B cell (primary cell): Measurements from ENCODE around the gene SLC4A5. TPM values are rescaled to one million over a fixed set of nuclear protein-coding genes. Genes with fewer than 3 reads are reported as not detected.

ENCODE experiments used
- ATAC-seq: fragments of 200-7000 bp; cut with Tn5 transposase; one replicate; pipeline ENCODE4 v1.10.0; 2021; ENCODE audit warnings: low read depth, mild to moderate bottlenecking, moderate number of reproducible peaks, moderate library complexity
- CTCF ChIA-PET: fragments of 350-600 bp; sonication (Branson Sonifier 250); formaldehyde crosslinking; loops from one replicate; lab custom pipeline; 2021; ENCODE audit warnings: antibody characterized with exemption, inconsistent platforms; lab: Charles Lee
- POLR2A ChIA-PET: fragments of 350-600 bp; sonication (Branson Sonifier 250); formaldehyde crosslinking; loops from one replicate; lab custom pipeline; 2021; ENCODE audit warnings: antibody characterized with exemption; lab: Charles Lee
- DNase-seq: peaks from one replicate; pipeline ENCODE4 v3.0.0; 2013
- H2AFZ ChIP-seq: 2 replicates; pipeline ENCODE4 v1.6.1; 2012; ENCODE audit warnings: mild to moderate bottlenecking, low read depth, low read length; ENCODE audit not compliant: insufficient read depth, poor library complexity, severe bottlenecking
- H3K27ac ChIP-seq, 2 donors: 1 replicate in 1 of 2; 2 replicates in 1 of 2; pipeline ENCODE4 v1.5.1; 2012 to 2013; ENCODE audit warnings: low read length in 2 of 2, mild to moderate bottlenecking in 2 of 2, moderate library complexity in 1 of 2
- H3K27me3 ChIP-seq, 4 experiments: fragments of 200-600 bp in 1 of 4; sonication (generic) in 1 of 4; replicated peaks in 1 of 4; 1 replicate in 2 of 4; 2 replicates in 2 of 4; pipeline versions ENCODE4 v1.6.1 to v1.7.0; 2013 to 2016; ENCODE audit warnings: low read length in 3 of 4, mild to moderate bottlenecking in 2 of 4, mixed read lengths in 1 of 4, moderate library complexity in 1 of 4; ENCODE audit not compliant: insufficient read depth in 4 of 4, control insufficient read depth in 3 of 4; ENCODE audit errors: control extremely low read depth in 1 of 4
- H3K36me3 ChIP-seq, 2 experiments: replicated peaks in 1 of 2; 1 replicate in 1 of 2; 2 replicates in 1 of 2; pipeline versions ENCODE4 v1.6.1 to v1.7.1; 2013; ENCODE audit warnings: low read length in 1 of 2; ENCODE audit not compliant: insufficient read depth in 2 of 2, control insufficient read depth in 1 of 2; ENCODE audit errors: control extremely low read depth in 1 of 2, extremely low read depth in 1 of 2
- H3K4me1 ChIP-seq, 2 donors: fragments of 200-600 bp in 1 of 2; sonication (generic) in 1 of 2; 1 replicate in 1 of 2; 2 replicates in 1 of 2; pipeline versions ENCODE4 v1.5.1 to v1.6.1; 2013 to 2017; ENCODE audit warnings: low read length in 2 of 2; ENCODE audit not compliant: control insufficient read depth in 2 of 2, insufficient read depth in 2 of 2
- H3K4me2 ChIP-seq: replicated peaks from 2 replicates; pipeline ENCODE3; 2012; ENCODE audit warnings: mild to moderate bottlenecking, low read depth, low read length; ENCODE audit not compliant: poor library complexity, severe bottlenecking
- H3K4me3 ChIP-seq, 5 experiments: fragments of 200-600 bp in 1 of 5; sonication (generic) in 1 of 5; 1 replicate in 3 of 5; 2 replicates in 2 of 5; pipeline versions ENCODE4 v1.5.1 to v1.7.0; 2011 to 2016; ENCODE audit warnings: low read length in 4 of 5, mild to moderate bottlenecking in 4 of 5, low read depth in 2 of 5, control low read depth in 1 of 5, moderate library complexity in 1 of 5; ENCODE audit not compliant: insufficient read depth in 1 of 5; ENCODE audit errors: control extremely low read depth in 1 of 5, extremely low read depth in 1 of 5
- H3K79me2 ChIP-seq: fragments of 200-600 bp; sonication (generic); one replicate; pipeline ENCODE4 v1.6.0; 2016; ENCODE audit warnings: low read length; ENCODE audit not compliant: control insufficient read depth, insufficient read depth
- H3K9ac ChIP-seq: fragments of 200-600 bp; sonication (generic); 2 replicates; pipeline ENCODE4 v1.6.1; 2017; ENCODE audit warnings: mild to moderate bottlenecking, low read length, moderate library complexity
- H3K9me3 ChIP-seq, 3 donors: one replicate each; pipeline versions ENCODE4 v1.6.1 to v1.7.1; 2013; ENCODE audit warnings: low read length in 2 of 3; ENCODE audit not compliant: control insufficient read depth in 2 of 3, insufficient read depth in 1 of 3; ENCODE audit errors: control extremely low read depth in 1 of 3
- H4K20me1 ChIP-seq: 2 replicates; pipeline ENCODE4 v1.6.0; 2012; ENCODE audit warnings: mild to moderate bottlenecking, low read length; ENCODE audit not compliant: insufficient read depth, control insufficient read depth, poor library complexity, severe bottlenecking
- H3K27ac Mint-ChIP-seq: one replicate; pipeline ENCODE4 v1.8.0; 2021; ENCODE audit warnings: mixed read lengths
- H3K27me3 Mint-ChIP-seq: one replicate; pipeline ENCODE4 v1.8.0; 2021; ENCODE audit warnings: mixed read lengths
- H3K4me1 Mint-ChIP-seq: one replicate; pipeline ENCODE4 v1.8.0; 2021; ENCODE audit warnings: mixed read lengths
- H3K4me3 Mint-ChIP-seq: one replicate; pipeline ENCODE4 v1.8.0; 2021; ENCODE audit warnings: mixed read lengths
- H3K9me3 Mint-ChIP-seq: one replicate; pipeline ENCODE4 v1.8.0; 2022; ENCODE audit warnings: mixed read lengths; ENCODE audit not compliant: insufficient read depth
- CTCF ChIP-seq: fragments of 200-600 bp; IDR thresholded peaks from one replicate; pipeline ENCODE4 v1.8.0; 2022; ENCODE audit warnings: antibody characterized with exemption, mild to moderate bottlenecking
- EZH2 ChIP-seq: IDR thresholded peaks from 2 replicates; pipeline ENCODE4 v1.6.1; 2012; ENCODE audit warnings: borderline replicate concordance, low read depth, mild to moderate bottlenecking, moderate library complexity, low read length; ENCODE audit not compliant: insufficient read depth, poor library complexity, severe bottlenecking
- WGBS: methylation state at CpG from one replicate; pipeline ENCODE4 v1.1.5; 2013; ENCODE audit warnings: missing lambda C conversion rate; ENCODE audit not compliant: insufficient coverage; 5-methylcytosine and 5-hydroxymethylcytosine counted together
- intact Hi-C: fragments of 100-400 bp; cut with micrococcal nuclease; formaldehyde crosslinking; loops from one replicate; pipeline ENCODE4 v1.10.0; 2022
- polyA plus RNA-seq: library from polyadenylated mRNA; depleted of rRNA; stranded (reverse); fragments of >200 nt; gene quantifications from 2 replicates; pipeline ENCODE4 v1.2.3, GENCODE V29; 2012
- total RNA-seq, 2 donors: library from RNA; stranded (reverse); fragments of 120-200 nt in 1 of 2; gene quantifications; 1 replicate in 1 of 2; 2 replicates in 1 of 2; pipeline versions ENCODE4 v1.2.3 to v1.2.4, GENCODE V29; 2013 to 2022

SLC4A5 gene
- total and polyA plus RNA-seq, 2 donors (not counting 1 experiment from before 2014, with no cell fraction given) = 3.3 to 9.7 TPM

GRCh38 chr2:74368499-74368898 lies 25.3 kb upstream of the SLC4A5 start:
- Mint-ChIP-seq H3K27me3 (no peaks in the 10 kb centered on the region), H3K4me3 (no peak overlapping the region), H3K9me3 (no peaks in the 10 kb centered on the region), H3K4me1 (no peaks in the 10 kb centered on the region), H3K27ac (no peak overlapping the region)
- intact Hi-C loops = no loop called here
- H2AFZ ChIP-seq = no peak overlapping the region
- H3K4me2 ChIP-seq = no peak overlapping the region
- ChIA-PET POLR2A (no interaction called here), CTCF (no interaction called here)
- no peak overlapping the region for H3K4me3 ChIP-seq
- H3K9me3 ChIP-seq = no peaks in the 10 kb centered on the region
- no peak for TF ChIP-seq EZH2
- peaks cover 2 to 93% of the 10 kb centered on the region in 2 experiments for H3K36me3 ChIP-seq
- H3K27me3 ChIP-seq = no peaks in the 10 kb centered on the region
- H4K20me1 ChIP-seq = peaks cover 5% of the 10 kb centered on the region
- H3K79me2 ChIP-seq = no peaks in the 10 kb centered on the region
- 80% methylated on average over 1 of the region's 5 CpGs for WGBS
- H3K27ac ChIP-seq = no peak overlapping the region
- DNase-seq (no peak), ATAC-seq (no peak)
- H3K4me1 ChIP-seq = no peaks in the 10 kb centered on the region
- no peak overlapping the region for H3K9ac ChIP-seq

- Mint-ChIP-seq H3K27ac (no peak overlapping the region), H3K27me3 (no peaks in the 10 kb centered on the region), H3K9me3 (no peaks in the 10 kb centered on the region), H3K4me3 (no peak overlapping the region), H3K4me1 (no peaks in the 10 kb centered on the region)
- ChIA-PET CTCF (no interaction called here), POLR2A (no interaction called here)
- H3K27ac ChIP-seq = no peak overlapping the region
- DNase-seq (no peak), ATAC-seq (no peak)
- H3K9me3 ChIP-seq = no peaks in the 10 kb centered on the region
- no peak overlapping the region for H2AFZ ChIP-seq
- WGBS = 96% methylated on average over 7 of the region's 7 CpGs
- H3K9ac ChIP-seq = no peak overlapping the region
- no peaks in the 10 kb centered on the region for H4K20me1 ChIP-seq
- peaks cover 2 to 95% of the 10 kb centered on the region in 2 experiments for H3K36me3 ChIP-seq
- TF ChIP-seq EZH2 (no peak), CTCF (no peak)
- no peak overlapping the region for H3K4me3 ChIP-seq
- no peaks in the 10 kb centered on the region for H3K79me2 ChIP-seq
- no peaks in the 10 kb centered on the region for H3K4me1 ChIP-seq
- H3K27me3 ChIP-seq = no peaks in the 10 kb centered on the region
- no peak overlapping the region for H3K4me2 ChIP-seq
- intact Hi-C loops = no loop called here
These were observed 24.6 kb upstream of the SLC4A5 start for GRCh38 chr2:74367789-74368188.
